GM12891 (cell line): ENCODE measurements around the gene ZNF581.
A peak's percentile ranks its signal among the peaks of the same experiment; 100 is the strongest.

Experiments used
- PAX5 ChIP-seq: IDR thresholded peaks from 2 replicates; pipeline ENCODE4 v1.6.1; 2011; ENCODE audit warnings: low read length, moderate library complexity, mild to moderate bottlenecking; ENCODE audit not compliant: insufficient read depth, severe bottlenecking
- POLR2A ChIP-seq: IDR thresholded peaks from 2 replicates; pipeline ENCODE4 v1.6.1; 2011; ENCODE audit warnings: low read depth, low read length, control low read depth
- POLR2AphosphoS5 ChIP-seq: IDR thresholded peaks from 2 replicates; pipeline ENCODE4 v1.6.1; 2011; ENCODE audit warnings: low read depth, low read length, control low read depth
- POU2F2 ChIP-seq: IDR thresholded peaks from 2 replicates; pipeline ENCODE4 v1.6.1; 2011; ENCODE audit warnings: low read depth, mild to moderate bottlenecking, control low read depth, low read length, moderate library complexity
- SPI1 ChIP-seq: IDR thresholded peaks from 2 replicates; pipeline ENCODE4 v1.6.1; 2011; ENCODE audit warnings: low read depth, low read length, control low read depth
- TAF1 ChIP-seq: IDR thresholded peaks from 2 replicates; pipeline ENCODE4 v1.6.1; 2011; ENCODE audit warnings: low read depth, low read length, control low read depth

DNA sequence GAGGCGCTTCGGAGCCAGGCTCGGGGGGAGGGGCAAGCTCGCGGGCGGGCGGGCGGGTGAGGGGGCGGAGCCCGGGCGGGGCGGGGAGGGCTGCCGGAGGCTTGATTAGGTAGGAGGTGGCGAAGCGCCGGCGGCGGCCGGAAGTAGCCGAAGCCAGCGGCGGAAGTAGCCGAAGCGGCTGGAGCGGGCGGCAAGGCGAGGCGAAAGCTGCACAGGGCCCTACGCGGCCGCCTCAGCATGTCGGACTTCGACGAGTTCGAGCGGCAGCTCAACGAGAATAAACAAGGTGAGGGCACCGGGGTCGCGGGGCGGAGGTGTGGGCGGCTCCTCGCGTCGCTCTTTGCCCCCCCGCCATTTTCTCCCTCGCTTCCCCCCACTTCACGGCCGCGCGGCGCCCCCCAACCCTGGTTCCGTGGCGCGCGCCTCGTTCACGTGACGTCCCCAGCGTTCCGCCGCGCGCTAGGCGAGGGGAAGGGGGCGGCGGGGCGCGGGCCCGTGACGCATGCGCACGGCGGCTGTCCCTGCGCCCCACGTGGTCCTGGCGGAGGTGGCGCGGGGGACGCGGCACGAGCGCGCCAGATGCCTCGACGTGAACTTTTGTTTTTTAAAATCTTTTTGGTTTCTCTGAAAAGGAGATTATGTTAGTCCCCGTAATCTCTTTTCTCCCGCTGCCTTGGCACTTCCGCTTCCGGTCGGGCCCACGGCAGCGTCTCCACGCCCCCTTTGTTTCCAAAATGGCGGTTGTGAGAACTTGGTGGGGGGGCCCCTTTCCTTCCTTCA lies 11.6 kb downstream of the ZNF581 start, which contains the start of gene U2AF2:
- TF ChIP-seq SPI1 (peak; percentile 62), POLR2A (peak; percentile 87), POLR2AphosphoS5 (peak; percentile 89), TAF1 (peak; percentile 67), PAX5 (no peak), POU2F2 (no peak)
